Neural cell (in vitro differentiated cells): ENCODE measurements around the gene SYNGR2. TPM values are rescaled to one million over a fixed set of nuclear protein-coding genes. Genes with fewer than 3 reads are reported as not detected.

Source experiments
- H2AFZ ChIP-seq: fragments of 200-600, 300-800 bp; sonication (generic), shearing (Covaris generic); 2 replicates; pipeline ENCODE4 v1.6.0; 2014; ENCODE audit warnings: low read depth, mild to moderate bottlenecking, antibody characterized with exemption, low read length, moderate library complexity
- H3F3A ChIP-seq: fragments of 200-600 bp; shearing (Covaris generic); 2 replicates; pipeline ENCODE4 v1.6.1; 2016; ENCODE audit warnings: mild to moderate bottlenecking, moderate library complexity, mixed read lengths, antibody characterized with exemption, low read length; ENCODE audit not compliant: insufficient read depth, poor library complexity, severe bottlenecking
- H3K27ac ChIP-seq: fragments of 200-600, 300-800 bp; sonication (generic), shearing (Covaris generic); 2 replicates; pipeline ENCODE4 v1.5.1; 2014; ENCODE audit warnings: mild to moderate bottlenecking, low read length, moderate library complexity
- H3K27me3 ChIP-seq: fragments of 300-800, 200-600 bp; sonication (generic), shearing (Covaris generic); 2 replicates; pipeline ENCODE4 v1.6.0; 2014; ENCODE audit warnings: mild to moderate bottlenecking, low read depth, low read length, moderate library complexity; ENCODE audit not compliant: insufficient read depth
- H3K36me3 ChIP-seq: fragments of 300-800, 200-600 bp; sonication (generic), shearing (Covaris generic); 2 replicates; pipeline ENCODE4 v1.5.1; 2014; ENCODE audit warnings: mild to moderate bottlenecking, antibody characterized with exemption, low read length, moderate library complexity; ENCODE audit not compliant: insufficient read depth
- H3K4me2 ChIP-seq: fragments of 300-800, 200-600 bp; sonication (generic), shearing (Covaris generic); 2 replicates; pipeline ENCODE4 v1.6.0; 2014; ENCODE audit warnings: mild to moderate bottlenecking, low read length
- H3K4me3 ChIP-seq: fragments of 300-800, 200-600 bp; sonication (generic), shearing (Covaris generic); 2 replicates; pipeline ENCODE4 v1.5.1; 2014; ENCODE audit warnings: mild to moderate bottlenecking, low read length, moderate library complexity
- H3K79me2 ChIP-seq: fragments of 200-600 bp; shearing (Covaris generic); replicated peaks from 2 replicates; pipeline ENCODE4 v1.6.0; 2014; ENCODE audit warnings: mild to moderate bottlenecking, low read length, moderate library complexity; ENCODE audit not compliant: insufficient read depth
- H3K9ac ChIP-seq: fragments of 300-800, 200-600 bp; sonication (generic), shearing (Covaris generic); 2 replicates; pipeline ENCODE4 v1.6.1; 2016; ENCODE audit warnings: mild to moderate bottlenecking, low read length, mixed read lengths
- H3K9me2 ChIP-seq: fragments of 200-600 bp; shearing (Covaris generic); 2 replicates; pipeline ENCODE4 v1.6.1; 2016; ENCODE audit warnings: mild to moderate bottlenecking, low read length, mixed read lengths; ENCODE audit not compliant: insufficient read depth
- H3K9me3 ChIP-seq: fragments of 200-600, 300-800 bp; sonication (generic), shearing (Covaris generic); 2 replicates; pipeline ENCODE4 v1.6.1; 2016; ENCODE audit warnings: mild to moderate bottlenecking, mixed run types, low read length, moderate library complexity, mixed read lengths
- H4K20me1 ChIP-seq: fragments of 200-600 bp; shearing (Covaris generic); 2 replicates; pipeline ENCODE4 v1.6.1; 2016; ENCODE audit warnings: mild to moderate bottlenecking, mixed run types; ENCODE audit not compliant: insufficient read depth
- CTCF ChIP-seq: fragments of 450-650 bp; IDR thresholded peaks from 2 replicates; pipeline ENCODE4 v1.5.1; 2014; ENCODE audit warnings: antibody characterized with exemption, mild to moderate bottlenecking, moderate library complexity; ENCODE audit not compliant: poor library complexity, severe bottlenecking
- EP300 ChIP-seq: fragments of 450-650 bp; conservative IDR thresholded peaks from 2 replicates; pipeline ENCODE4 v1.6.1; 2014; ENCODE audit warnings: antibody characterized with exemption, mild to moderate bottlenecking, moderate library complexity; ENCODE audit not compliant: poor library complexity, severe bottlenecking
- EZH2 ChIP-seq: fragments of 200-600, 300-800 bp; shearing (Covaris generic), sonication (generic); IDR thresholded peaks from 2 replicates; pipeline ENCODE4 v1.6.1; 2014; ENCODE audit warnings: antibody characterized with exemption, low read length, borderline replicate concordance, mild to moderate bottlenecking; ENCODE audit not compliant: insufficient read depth, poor library complexity, severe bottlenecking
- REST ChIP-seq: IDR thresholded peaks from 2 replicates; pipeline ENCODE4 v1.6.1; 2012; ENCODE audit warnings: borderline replicate concordance
- SMC3 ChIP-seq: fragments of 450-650 bp; conservative IDR thresholded peaks from 2 replicates; pipeline ENCODE4 v1.6.1; 2014; ENCODE audit warnings: antibody characterized with exemption, mild to moderate bottlenecking, moderate library complexity; ENCODE audit not compliant: poor library complexity
- TAF1 ChIP-seq: IDR thresholded peaks from 2 replicates; pipeline ENCODE4 v1.6.1; 2012; ENCODE audit warnings: low read depth
- polyA plus RNA-seq: library from polyadenylated mRNA; depleted of rRNA; stranded (reverse); fragments of >200 nt; gene quantifications from 2 replicates; pipeline ENCODE4 v1.2.3, GENCODE V29; 2014

Gene SYNGR2
- polyA plus RNA-seq, 1 donor from 2014 or later = 3.9 TPM

GRCh38 chr17:78202666-78203065 is 34.3 kb downstream of the SYNGR2 start:
- no peak overlapping the region for H3K27ac ChIP-seq
- H3K4me2 ChIP-seq = no peak overlapping the region
- no peaks in the 10 kb centered on the region for H3K27me3 ChIP-seq
- no peak overlapping the region for H2AFZ ChIP-seq
- no peak overlapping the region for H3K4me3 ChIP-seq
- H3F3A ChIP-seq = no peaks in the 10 kb centered on the region
- no peaks in the 10 kb centered on the region for H3K36me3 ChIP-seq
- no peak overlapping the region for H3K9ac ChIP-seq
- no peaks in the 10 kb centered on the region for H3K79me2 ChIP-seq
- H4K20me1 ChIP-seq = no peaks in the 10 kb centered on the region
- no peaks in the 10 kb centered on the region for H3K9me3 ChIP-seq
- H3K9me2 ChIP-seq = no peaks in the 10 kb centered on the region
- no peak for TF ChIP-seq CTCF
- no peak for TF ChIP-seq REST
- no peak for TF ChIP-seq TAF1

- no peaks in the 10 kb centered on the region for H3K79me2 ChIP-seq
- no peak for TF ChIP-seq EP300
- TF ChIP-seq EZH2 = no peak
- TF ChIP-seq SMC3 = no peak
- TF ChIP-seq REST = no peak
- H3K9ac ChIP-seq = no peak overlapping the region
- H3K36me3 ChIP-seq = no peaks in the 10 kb centered on the region
- no peak overlapping the region for H3K4me3 ChIP-seq
- no peak overlapping the region for H3K27ac ChIP-seq
- no peaks in the 10 kb centered on the region for H3F3A ChIP-seq
- no peak overlapping the region for H3K4me2 ChIP-seq
- no peaks in the 10 kb centered on the region for H3K9me3 ChIP-seq
- H2AFZ ChIP-seq = no peak overlapping the region
- no peaks in the 10 kb centered on the region for H3K27me3 ChIP-seq
- no peaks in the 10 kb centered on the region for H3K9me2 ChIP-seq
- H4K20me1 ChIP-seq = no peaks in the 10 kb centered on the region
These were observed 36.2 kb downstream of the SYNGR2 start for GRCh38 chr17:78204387-78205123.
